HG03280 (cell line): ENCODE data around the gene GALNT5.

Experiments used
- ATAC-seq: cut with Tn5 transposase; IDR thresholded peaks from one replicate; pipeline ENCODE4 v1.9.1; 2021; ENCODE audit warnings: mild to moderate bottlenecking, moderate library complexity; ENCODE audit not compliant: unreplicated experiment

GALNT5 gene

DNA sequence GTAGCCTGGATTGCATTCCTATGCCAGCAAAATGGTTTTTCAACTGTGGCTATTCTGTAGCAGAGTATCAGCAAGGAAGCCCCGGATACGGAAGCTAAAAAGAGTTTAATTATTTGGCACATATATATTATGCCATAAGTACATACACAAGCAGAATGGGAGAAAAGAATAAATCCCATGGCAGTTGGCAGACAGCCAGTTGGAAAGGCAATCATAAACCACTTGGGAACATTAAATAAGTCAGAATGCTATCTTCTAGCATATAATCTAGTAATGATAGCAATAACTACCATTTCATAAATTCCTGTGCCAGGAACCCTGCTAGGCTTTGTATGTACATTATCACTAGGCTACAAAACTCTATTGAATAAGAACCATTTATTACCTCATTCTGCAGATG lies 26.0 kb downstream of the GALNT5 start:
- no peak for ATAC-seq

DNA sequence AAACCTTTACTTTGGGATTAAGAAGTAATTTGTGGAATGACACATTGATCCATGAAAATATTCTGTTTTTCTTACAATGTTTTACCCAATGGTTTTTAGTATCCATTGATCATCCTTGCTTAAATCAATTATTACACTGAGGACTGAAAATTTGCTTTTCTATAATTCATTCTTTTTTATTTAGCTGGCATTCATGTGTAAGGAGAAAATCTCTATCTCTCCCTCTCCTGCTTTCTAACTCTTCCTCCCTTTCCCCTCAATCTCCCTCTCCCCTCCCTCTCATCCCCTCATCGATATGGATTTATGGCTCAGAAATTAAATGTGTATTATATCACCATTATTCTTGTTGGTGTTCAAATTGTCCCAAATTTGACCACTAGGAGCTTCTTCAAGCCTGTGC lies 29.7 kb downstream of the GALNT5 start:
- no peak for ATAC-seq

DNA sequence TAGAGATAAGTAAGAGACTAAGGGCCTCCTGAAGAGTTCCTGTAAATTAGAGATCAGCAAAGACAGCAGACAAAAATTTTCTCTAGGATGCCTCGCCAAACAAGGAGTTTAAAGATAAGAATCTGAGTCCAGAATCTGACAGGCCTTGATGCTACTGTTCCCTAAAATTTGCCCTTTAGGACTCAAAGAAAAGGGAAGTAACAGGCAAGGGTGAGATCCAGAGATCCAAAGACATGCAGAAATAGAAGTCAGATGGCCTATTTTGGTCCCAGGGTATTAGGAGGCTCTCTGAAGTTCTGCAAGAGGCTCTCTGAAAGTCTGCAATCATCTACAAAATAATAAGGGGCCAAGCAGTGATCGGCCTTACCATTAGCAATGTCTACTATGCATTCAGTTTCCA lies 33.0 kb downstream of the GALNT5 start:
- no peak for ATAC-seq

DNA sequence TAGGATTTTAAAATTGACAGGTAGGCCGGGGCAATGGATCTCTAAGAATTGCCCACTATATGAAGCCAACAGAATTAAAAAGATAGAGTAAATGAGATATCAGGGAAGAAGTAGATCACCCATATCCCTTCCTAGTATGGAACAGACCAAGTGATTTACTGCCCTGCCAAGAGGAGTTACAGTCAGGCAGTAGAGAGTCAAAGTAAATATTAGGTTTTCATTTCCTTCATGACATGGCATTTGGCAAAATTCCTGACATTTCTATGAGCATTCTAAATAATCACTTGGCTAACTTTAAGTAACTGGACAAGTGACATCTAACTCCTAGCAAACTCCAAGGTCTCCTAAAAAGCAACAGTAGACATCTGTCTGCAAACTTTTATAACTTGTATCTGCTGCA lies 33.5 kb downstream of the GALNT5 start:
- no peak for ATAC-seq

DNA sequence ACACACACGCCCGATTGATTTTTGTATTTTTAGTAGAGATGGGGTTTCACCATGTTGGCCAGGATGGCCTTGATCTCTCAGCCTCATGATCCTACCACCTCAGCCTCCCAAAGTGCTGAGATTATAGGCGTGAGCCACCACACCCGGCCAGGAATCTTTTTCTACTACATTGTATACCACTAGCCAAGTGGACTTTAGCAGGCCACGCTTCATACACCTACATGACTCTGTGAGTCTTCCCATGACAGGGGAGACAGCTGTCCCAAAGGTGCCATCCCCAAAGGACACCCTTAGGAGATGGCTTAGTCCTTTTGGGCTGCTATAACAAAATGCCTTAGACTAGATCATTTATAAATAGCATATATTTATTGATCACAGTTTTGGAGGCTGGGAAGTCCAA lies 35.3 kb downstream of the GALNT5 start:
- ATAC-seq: no peak

DNA sequence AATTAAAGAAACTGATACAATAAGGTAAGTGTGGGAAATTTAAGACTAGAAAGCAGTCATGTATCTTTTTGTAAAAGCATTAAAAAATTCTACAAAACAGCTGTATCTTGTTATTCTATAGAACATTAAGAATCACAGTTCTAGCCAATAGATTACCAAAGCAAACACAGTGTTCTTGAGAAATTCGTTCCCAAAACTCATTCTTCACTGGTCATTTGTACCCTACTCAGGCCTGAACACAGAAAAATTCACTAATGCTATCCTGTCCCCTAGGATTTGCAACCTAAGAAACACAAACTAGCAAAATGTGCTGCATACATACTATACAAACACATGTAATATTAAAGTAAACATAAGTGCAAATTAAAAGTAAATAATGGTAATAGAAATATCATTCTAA lies 39.0 kb downstream of the GALNT5 start:
- no peak for ATAC-seq

DNA sequence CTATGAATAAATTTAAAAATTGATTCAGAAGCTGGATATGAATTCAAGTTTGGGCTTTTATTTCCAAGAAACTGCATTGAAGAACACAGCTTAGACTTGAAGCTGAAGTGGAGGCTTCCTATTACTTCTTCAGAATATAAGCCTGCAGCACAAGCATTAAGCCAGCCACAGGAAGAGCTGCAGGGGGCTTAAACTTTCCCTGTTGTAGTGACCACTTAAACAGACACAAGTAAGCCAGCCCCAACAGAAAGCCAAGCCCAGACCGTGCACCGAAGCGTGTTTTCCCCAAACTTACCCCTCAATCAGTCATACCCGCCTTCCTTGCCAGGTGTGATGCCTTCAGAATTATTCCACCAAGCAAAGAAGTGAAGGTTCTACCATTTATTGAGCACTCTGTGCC lies 39.5 kb downstream of the GALNT5 start:
- no peak for ATAC-seq

DNA sequence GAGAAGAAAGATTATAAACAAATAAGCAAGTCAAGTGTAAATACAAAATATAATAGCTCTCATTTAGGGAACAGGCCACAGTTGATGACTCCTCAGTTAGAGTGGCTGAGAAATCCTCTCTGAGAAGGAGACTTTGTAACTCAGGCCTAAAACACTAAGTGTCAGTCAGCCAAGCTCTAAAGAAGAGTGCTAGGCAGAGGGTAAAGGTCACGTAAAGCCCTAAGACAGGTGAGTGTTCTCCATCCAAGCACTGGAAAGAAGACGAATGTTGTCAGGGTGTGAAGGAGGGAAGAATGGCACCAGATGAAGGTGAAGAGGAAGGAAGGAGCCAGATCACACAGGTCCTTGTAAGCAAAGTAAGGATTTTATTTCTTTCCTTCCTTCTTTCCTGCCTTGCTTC lies 43.8 kb downstream of the GALNT5 start:
- no peak for ATAC-seq

DNA sequence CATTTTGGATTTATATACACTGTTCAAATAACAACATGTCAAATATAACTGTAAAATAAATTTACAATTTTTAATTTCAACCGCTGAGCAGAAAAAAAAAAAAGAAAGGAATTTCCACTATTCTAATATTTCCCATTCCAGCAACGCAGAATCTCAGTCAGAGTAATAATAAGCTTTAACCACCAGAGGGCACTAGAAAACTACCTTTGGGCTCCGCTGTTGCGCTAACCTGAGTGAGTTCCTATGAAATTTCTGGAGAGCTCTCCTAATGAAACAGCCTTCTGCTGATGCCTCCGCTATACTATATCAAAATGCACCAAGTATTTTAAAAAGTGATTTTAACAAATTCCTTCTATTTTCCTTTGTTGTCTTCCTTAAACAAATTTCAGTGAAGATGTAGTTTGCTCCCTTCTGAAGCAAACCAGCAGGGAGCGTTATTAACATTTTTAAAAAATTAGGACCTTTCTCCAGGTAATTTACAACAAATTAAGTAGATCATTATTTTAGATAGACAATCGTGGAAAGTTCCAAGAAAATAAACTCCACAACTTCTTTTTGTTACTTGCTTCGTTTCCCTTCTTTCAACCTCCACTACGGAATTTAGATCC lies 45.1 kb downstream of the GALNT5 start:
- peak; percentile 59 for ATAC-seq

DNA sequence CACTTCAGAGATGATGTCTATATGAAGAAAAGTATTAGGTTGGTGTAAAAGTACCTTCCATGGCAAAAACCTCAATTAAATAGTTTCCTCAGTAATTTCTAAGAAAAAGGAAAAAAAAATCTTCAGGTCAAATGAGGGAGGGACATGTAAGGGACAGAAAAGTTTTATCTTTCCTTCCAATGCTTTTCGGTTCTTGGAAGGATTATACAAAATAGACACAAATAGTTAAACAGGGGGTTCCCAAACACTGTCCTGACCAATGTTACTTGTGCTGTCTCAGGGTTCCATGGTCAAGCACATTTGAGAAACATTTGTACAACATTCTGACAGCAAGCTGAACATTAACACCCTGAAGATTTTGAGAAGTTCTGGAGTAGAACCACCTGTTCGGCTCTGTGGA lies 46.1 kb downstream of the GALNT5 start:
- no peak for ATAC-seq

DNA sequence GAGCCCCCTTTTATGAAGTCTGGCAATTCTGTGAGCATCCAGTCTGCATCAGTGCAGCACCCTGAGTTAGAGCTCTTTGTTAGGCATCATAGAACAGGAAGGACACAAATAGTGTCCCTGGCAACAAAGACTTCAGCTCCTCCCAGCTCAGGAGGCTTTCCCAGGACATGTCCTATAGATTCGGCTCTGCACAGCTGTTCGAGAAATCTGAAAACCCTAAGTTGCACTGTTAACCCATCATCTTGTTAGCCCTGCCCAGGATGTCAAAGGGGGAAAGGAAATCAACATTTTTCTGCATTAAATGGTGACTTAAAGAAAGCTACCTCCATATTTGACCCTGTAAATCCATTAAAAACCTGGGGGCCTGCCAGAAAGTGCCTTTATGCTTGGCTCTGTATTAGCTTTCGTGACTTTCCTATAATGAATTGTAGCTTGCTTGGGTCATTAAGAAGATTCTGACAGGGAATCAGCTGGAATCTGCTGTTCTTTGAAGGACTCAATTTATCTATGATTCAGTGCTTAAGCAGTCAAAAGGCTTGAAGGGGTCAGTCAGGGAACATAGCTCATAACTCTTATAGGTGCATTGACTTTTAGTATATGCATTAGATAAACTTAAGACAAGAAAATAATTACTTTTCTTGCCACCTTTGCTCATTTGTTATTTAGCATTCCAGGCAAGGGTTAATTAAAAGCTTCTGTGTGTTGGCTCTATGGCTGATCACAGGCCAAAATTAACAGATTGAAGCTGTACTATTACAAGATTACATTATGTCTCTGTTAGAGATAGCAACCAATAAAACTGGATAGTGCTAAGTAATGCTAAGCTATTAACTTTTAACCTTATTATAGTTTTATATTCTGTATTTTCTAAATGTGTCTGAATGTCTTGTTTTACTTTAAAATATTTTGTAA lies 47.6 kb downstream of the GALNT5 start:
- ATAC-seq: no peak

DNA sequence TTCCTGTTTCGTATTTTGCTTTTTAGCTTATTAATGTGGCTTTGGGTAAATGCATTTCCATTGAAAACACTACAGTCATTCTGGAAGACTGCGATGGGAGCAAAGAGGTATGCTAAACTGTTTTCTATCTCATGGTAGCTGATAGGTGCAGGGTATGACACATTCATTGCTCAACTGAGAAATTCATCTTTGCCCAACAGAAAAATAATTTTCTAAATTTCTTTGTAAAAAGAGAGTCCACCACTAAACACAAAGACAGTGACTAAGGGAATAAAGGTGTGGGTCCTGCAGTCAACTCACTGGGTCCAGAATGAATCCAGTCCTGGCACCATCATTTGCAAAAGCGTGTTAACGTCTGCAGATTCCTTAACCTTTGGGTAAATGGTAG lies 48.2 kb downstream of the GALNT5 start:
- ATAC-seq: no peak

DNA sequence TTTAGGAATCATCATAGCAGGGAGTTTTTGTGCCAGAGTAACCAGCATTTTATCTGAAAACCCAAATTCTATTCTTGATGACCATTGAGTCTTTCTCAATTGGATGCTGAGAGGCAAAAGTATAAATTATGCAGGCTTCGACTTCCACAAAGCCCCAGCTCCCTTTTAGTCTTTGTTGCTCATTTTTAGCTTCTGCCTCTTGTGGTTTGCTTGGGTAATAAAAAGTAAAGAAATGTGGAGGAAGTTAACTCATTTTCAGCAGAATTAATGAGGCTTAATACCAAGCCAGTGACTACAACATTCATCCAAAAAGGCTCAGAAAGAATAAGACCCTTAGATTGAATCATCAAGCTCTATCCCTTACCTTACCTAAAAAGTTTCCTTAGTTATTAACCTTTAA lies 49.5 kb downstream of the GALNT5 start:
- no peak for ATAC-seq

DNA sequence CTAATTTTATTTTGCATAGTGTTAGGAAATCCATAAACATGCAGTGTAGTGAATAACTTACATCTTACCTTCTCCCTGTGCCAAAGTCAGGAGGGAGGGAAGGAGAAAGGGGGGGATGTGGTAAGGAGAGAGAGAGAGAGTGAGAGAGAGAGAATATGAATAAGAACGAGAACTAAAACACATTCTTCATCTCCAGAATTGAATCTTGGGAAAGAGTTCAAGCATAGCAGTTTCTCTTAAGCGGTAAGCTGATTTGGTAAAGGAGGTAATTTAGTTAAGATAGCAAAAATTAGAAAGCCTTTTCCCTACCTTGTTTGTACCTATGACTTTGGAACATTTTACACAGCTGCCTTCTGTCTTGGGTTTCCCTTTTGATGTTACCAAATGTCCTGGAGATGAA lies 52.4 kb downstream of the GALNT5 start:
- no peak for ATAC-seq

DNA sequence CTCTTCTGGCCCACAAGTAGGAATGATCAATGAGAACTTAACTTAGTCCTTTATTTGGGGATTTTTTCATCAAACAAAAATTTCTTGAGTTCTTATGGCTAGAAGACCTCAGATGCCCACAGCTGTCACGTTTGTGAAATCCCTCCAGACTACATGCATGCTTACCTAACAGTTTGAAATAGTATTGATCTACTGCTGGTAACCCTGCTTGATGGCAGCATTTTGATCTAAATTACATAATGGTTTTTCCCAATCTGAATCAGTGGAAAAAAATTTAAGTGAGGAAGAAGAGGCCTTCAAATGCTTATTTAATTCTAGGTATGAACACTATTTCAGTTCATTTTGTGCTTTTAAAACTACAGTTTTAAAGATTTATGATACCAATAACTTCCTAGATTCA lies 54.2 kb downstream of the GALNT5 start:
- no peak for ATAC-seq

DNA sequence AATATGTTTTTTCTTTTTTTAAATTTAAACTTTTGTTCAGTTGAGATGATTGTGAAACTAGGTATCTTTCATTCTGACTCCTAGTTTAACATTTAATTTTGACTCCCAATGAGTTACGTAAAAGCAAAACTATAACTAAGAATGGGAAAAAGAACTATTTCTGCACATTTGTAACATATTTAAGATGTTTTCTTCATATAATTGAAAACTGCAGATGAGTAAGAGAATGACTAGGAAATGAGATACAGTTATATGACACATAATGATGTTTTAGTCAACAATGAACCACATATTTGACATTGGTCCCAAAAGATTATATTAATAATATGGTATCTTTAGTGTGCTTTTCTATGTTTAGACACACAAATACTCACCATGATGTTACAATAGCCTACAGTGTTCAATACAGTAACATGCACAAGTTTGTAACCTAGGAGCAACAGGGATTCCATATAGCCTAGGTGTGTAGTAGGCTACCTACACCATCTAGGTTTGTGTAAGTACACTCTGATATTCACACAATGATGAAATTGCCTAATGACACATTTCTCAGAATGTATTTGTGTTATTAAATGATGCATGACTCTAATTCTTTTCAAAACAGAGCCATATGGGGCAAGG lies 55.5 kb downstream of the GALNT5 start:
- ATAC-seq: no peak

DNA sequence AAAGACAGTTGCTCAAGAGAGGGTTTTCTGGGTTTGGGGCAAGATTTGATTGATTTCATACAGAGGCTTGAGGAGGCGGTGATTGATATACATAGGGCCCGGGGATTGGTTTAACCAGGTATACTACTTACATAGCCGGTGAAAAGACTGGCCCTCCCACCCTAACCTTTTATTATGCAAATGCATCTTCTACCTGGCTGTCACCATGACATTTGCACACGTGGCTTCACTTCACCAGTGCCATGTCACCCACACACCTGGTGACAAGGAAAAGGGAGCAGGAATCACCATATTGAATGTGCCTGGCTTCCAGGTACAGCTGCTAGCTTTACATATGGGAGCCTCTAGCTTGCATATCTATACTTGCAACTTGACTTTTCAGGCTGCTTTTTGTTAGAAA lies 58.4 kb downstream of the GALNT5 start:
- no peak for ATAC-seq

DNA sequence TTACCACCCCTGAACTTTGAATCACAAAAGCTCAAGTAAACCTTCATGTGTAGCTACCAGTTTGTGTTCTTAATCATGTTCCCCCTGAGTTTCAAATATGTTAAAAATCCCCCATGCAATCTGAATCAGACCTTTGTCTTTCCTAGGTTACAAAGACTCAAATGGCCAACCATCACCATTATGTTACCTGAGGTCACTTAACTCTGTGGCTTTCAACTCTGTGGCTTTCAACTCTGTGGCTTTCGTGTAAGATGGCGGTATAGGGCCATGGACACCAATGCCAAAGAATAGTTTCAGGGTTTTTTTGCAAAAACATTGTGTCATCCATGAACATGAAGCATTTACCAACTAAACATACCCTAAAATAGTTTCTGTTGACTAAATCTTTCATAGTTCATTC lies 61.4 kb downstream of the GALNT5 start:
- no peak for ATAC-seq

DNA sequence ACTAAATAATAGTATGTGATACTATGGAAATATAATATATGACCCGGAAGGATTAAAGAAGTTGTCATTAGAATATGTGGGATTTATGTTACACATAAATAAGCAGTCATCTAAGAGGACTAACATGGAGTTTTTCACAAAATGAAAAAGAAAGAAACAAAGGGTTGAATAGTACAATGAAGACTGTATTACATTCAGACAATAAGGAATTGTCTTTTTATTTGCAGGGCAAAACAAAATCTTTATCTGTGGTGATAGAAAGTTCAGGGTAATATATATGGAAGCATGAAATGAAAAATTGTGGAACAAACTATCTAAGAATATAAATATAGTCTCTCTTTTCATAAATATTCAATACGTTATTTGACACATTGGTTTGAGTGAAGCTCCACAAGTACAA lies 62.3 kb downstream of the GALNT5 start:
- no peak for ATAC-seq

DNA sequence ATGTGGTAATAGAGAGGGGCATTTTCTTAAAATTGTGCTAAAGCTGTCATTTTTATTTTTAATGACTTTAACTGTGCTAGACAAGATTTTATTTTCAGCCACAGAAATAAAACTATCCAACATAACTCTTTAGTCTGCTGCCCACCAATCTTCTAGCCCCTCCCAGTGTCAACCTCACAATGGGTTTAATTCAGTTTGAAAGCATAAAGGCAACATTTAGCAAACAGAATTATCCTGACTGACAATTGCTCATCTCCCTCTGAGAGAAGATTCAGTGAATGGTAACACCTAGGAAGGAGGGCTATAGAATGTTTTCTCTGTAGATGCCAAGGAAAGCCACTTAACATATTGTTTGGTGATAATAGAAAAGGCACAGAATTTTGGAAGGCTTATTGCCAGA lies 62.9 kb downstream of the GALNT5 start:
- ATAC-seq: no peak

DNA sequence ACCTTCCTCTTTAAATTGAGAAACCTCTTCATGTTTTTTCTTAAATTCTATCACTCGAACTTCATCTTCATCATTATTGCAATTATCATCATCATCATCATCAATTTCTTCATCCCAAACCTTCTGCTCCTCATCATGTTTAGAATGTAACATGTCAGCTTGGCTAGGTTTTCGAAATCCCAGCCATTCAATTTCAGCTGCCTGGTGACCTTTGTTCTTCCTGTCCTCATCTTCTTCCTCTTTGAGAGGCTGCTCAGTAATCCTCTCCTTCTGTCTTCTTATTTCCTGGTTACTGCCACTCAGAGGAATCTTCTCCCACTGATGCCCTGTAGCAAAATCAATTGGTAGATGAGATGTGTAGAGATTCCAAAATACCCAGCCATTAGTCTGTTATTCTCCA lies 64.0 kb downstream of the GALNT5 start:
- no peak for ATAC-seq

DNA sequence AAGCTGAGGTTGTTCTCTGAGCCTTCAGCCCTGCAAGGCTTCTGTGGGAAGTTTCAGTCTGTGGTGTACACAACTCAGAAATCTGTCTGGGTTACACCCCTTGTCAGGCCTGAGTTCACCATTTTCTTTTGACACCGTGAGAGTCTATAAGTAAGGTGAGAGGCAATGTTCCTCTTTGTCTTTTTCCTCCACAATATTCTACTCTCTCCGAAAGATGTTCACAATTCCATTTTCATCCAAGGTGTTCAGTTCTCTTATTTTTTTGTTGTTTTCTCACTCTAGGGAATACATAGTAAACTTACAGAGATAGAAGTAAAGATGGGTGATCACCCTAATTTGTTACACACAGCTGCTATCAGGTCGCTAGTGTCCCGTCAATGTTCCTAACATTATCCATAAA lies 64.9 kb downstream of the GALNT5 start:
- no peak for ATAC-seq
